Activated CD8-positive, alpha-beta T cell treated with anti-CD3 and anti-CD28 coated beads for 36 hours (primary cell): ENCODE measurements around the gene COL19A1. TPM values are rescaled to one million over a fixed set of nuclear protein-coding genes. Genes with fewer than 3 reads are reported as not detected.

Source experiments
- ATAC-seq: fragments of 200-7000 bp; cut with Tn5 transposase; one replicate; pipeline ENCODE4 v1.10.0; 2021; ENCODE audit warnings: mild to moderate bottlenecking, moderate library complexity
- CTCF ChIA-PET: fragments of 350-600 bp; sonication (Branson Sonifier 250); formaldehyde crosslinking; loops from one replicate; lab custom pipeline; 2021; ENCODE audit warnings: antibody characterized with exemption; lab: Charles Lee
- POLR2A ChIA-PET: fragments of 350-600 bp; sonication (Branson Sonifier 250); formaldehyde crosslinking; loops from one replicate; lab custom pipeline; 2021; ENCODE audit warnings: antibody characterized with exemption; lab: Charles Lee
- DNase-seq: peaks from one replicate; pipeline ENCODE4 v3.0.0-alpha.2; 2020
- H3K27ac Mint-ChIP-seq: one replicate; pipeline ENCODE4 v1.8.0; 2021; ENCODE audit warnings: mild to moderate bottlenecking, mixed read lengths
- H3K27me3 Mint-ChIP-seq: one replicate; pipeline ENCODE4 v1.8.0; 2021; ENCODE audit warnings: mixed read lengths
- H3K36me3 Mint-ChIP-seq: one replicate; pipeline ENCODE4 v1.8.0; 2021; ENCODE audit warnings: low read depth, mixed read lengths
- H3K4me1 Mint-ChIP-seq: one replicate; pipeline ENCODE4 v1.8.0; 2021; ENCODE audit warnings: low read depth, mixed read lengths
- H3K4me3 Mint-ChIP-seq: one replicate; pipeline ENCODE4 v1.8.0; 2021; ENCODE audit warnings: mild to moderate bottlenecking, moderate library complexity, mixed read lengths
- H3K9me3 Mint-ChIP-seq: one replicate; pipeline ENCODE4 v1.8.0; 2021; ENCODE audit warnings: mixed read lengths
- CTCF ChIP-seq: fragments of 200-600 bp; IDR thresholded peaks from one replicate; pipeline ENCODE4 v1.8.0; 2022; ENCODE audit warnings: antibody characterized with exemption, mild to moderate bottlenecking
- intact Hi-C: fragments of 100-400 bp; cut with micrococcal nuclease; formaldehyde crosslinking; loops from one replicate; pipeline ENCODE4 v1.10.0; 2022
- total RNA-seq, 2 experiments: library from RNA; stranded (reverse); gene quantifications; one replicate each; pipeline ENCODE4 v1.2.3, GENCODE V29; 2021

The COL19A1 gene
- total RNA-seq, 2 experiments from 2014 or later: 0.14 TPM; not detected in 1

- DNase-seq: peak; percentile 7
- Mint-ChIP-seq H3K9me3 (no peaks in the 10 kb centered on the region), H3K27me3 (peaks cover 10% of the 10 kb centered on the region), H3K36me3 (no peaks in the 10 kb centered on the region), H3K4me1 (no peaks in the 10 kb centered on the region), H3K4me3 (no peak overlapping the region), H3K27ac (no peak overlapping the region)
- CTCF ChIA-PET: interaction anchor here (0.6 to 5.7 kb wide), 34 partner anchors 9 to 794 kb away, joined by 3 to 80 read pairs (median 4); partner anchors contain the start of gene FAM135A
- TF ChIP-seq CTCF: peak; percentile 81
- intact Hi-C loops: loop anchor here (2.0 kb wide), 1 partner anchor 148 kb away; no protein-coding TSS in a partner anchor
- ATAC-seq: peak; percentile 77
- POLR2A ChIA-PET: no interaction called here
These were observed 354.8 kb downstream of the COL19A1 start for GRCh38 chr6:70221025-70221714.

GRCh38 chr6:70221715-70222438, 355.5 kb downstream of the COL19A1 start:
- ChIA-PET CTCF (interaction anchor here (0.6 to 5.7 kb wide), 29 partner anchors 9 to 794 kb away, joined by 3 to 80 read pairs (median 5); partner anchors contain the start of gene FAM135A), POLR2A (no interaction called here)
- Mint-ChIP-seq H3K4me3 (no peak overlapping the region), H3K4me1 (no peaks in the 10 kb centered on the region), H3K27ac (no peak overlapping the region), H3K36me3 (no peaks in the 10 kb centered on the region), H3K27me3 (peaks cover 8% of the 10 kb centered on the region), H3K9me3 (no peaks in the 10 kb centered on the region)
- intact Hi-C loops: loop anchor here (2.0 kb wide), 1 partner anchor 147 kb away; no protein-coding TSS in a partner anchor
- ATAC-seq (no peak), DNase-seq (no peak)
- TF ChIP-seq CTCF: no peak

- DNase-seq (no peak), ATAC-seq (no peak)
- Mint-ChIP-seq H3K9me3 (no peaks in the 10 kb centered on the region), H3K27ac (no peak overlapping the region), H3K4me3 (no peak overlapping the region), H3K4me1 (no peaks in the 10 kb centered on the region), H3K27me3 (peaks cover 10% of the 10 kb centered on the region), H3K36me3 (no peaks in the 10 kb centered on the region)
- ChIA-PET CTCF (interaction anchor here (2.5 to 5.7 kb wide), 4 partner anchors 8 to 789 kb away, joined by 11 to 80 read pairs (median 34); no protein-coding TSS in a partner anchor), POLR2A (no interaction called here)
- intact Hi-C loops: no loop called here
- no peak for TF ChIP-seq CTCF
These were observed 356.0 kb downstream of the COL19A1 start for GRCh38 chr6:70222439-70222749.

GRCh38 chr6:70225055-70225454, 358.7 kb downstream of the COL19A1 start:
- Mint-ChIP-seq H3K27me3 (peaks cover 8% of the 10 kb centered on the region), H3K4me3 (no peak overlapping the region), H3K9me3 (no peaks in the 10 kb centered on the region), H3K27ac (no peak overlapping the region), H3K36me3 (no peaks in the 10 kb centered on the region), H3K4me1 (no peaks in the 10 kb centered on the region)
- intact Hi-C loops: no loop called here
- CTCF ChIA-PET: interaction anchor here (1.2 to 1.9 kb wide), 2 partner anchors 144 to 146 kb away, joined by 4 read pairs; no protein-coding TSS in a partner anchor
- ATAC-seq: no peak
- POLR2A ChIA-PET: no interaction called here
- no peak for DNase-seq
- no peak for TF ChIP-seq CTCF

GRCh38 chr6:70231311-70231710, 365.0 kb downstream of the COL19A1 start:
- no peaks in the 10 kb centered on the region for H3K4me1 Mint-ChIP-seq
- intact Hi-C loops: no loop called here
- ChIA-PET POLR2A (no interaction called here), CTCF (interaction anchor here (0.9 to 4.6 kb wide), 5 partner anchors 9 to 138 kb away, joined by 3 to 55 read pairs (median 3); no protein-coding TSS in a partner anchor)
- no peaks in the 10 kb centered on the region for H3K36me3 Mint-ChIP-seq
- TF ChIP-seq CTCF: no peak
- DNase-seq (no peak), ATAC-seq (no peak)
- no peak overlapping the region for H3K27ac Mint-ChIP-seq
- peaks cover 5% of the 10 kb centered on the region for H3K27me3 Mint-ChIP-seq
- no peak overlapping the region for H3K4me3 Mint-ChIP-seq
- no peaks in the 10 kb centered on the region for H3K9me3 Mint-ChIP-seq
